HepG2 (cell line): ENCODE data around the gene GRIK4. TPM values are rescaled to one million over a fixed set of nuclear protein-coding genes. Genes with fewer than 3 reads are reported as not detected.

Experiments
- BCL6 ChIP-seq: IDR thresholded peaks from 2 replicates; pipeline ENCODE4 v1.6.1; 2016; ENCODE audit warnings: missing genetic modification reagents, missing compliant biosample characterization
- CENPX ChIP-seq: sonication (generic); formaldehyde crosslinking; IDR thresholded peaks from 2 replicates; pipeline ENCODE4 v1.9.0; 2021; ENCODE audit warnings: mild to moderate bottlenecking, missing genetic modification reagents, moderate library complexity
- FOSL2 ChIP-seq: sonication (generic); formaldehyde crosslinking; IDR thresholded peaks from 2 replicates; pipeline ENCODE4 v1.4.0; 2020; ENCODE audit warnings: missing genetic modification reagents
- HNRNPK ChIP-seq: fragments of 200-400 bp; formaldehyde crosslinking; IDR thresholded peaks from 2 replicates; pipeline ENCODE4 v1.6.1; 2018; ENCODE audit warnings: low read length, low read depth, moderate library complexity, mild to moderate bottlenecking; ENCODE audit not compliant: poor library complexity, severe bottlenecking
- HNRNPUL1 ChIP-seq: fragments of 200-400 bp; formaldehyde crosslinking; IDR thresholded peaks from 2 replicates; pipeline ENCODE4 v1.6.1; 2017; ENCODE audit warnings: low read depth, mild to moderate bottlenecking, low read length, moderate library complexity
- NFIB ChIP-seq: sonication (generic); formaldehyde crosslinking; IDR thresholded peaks from 2 replicates; pipeline ENCODE4 v1.9.0; 2021; ENCODE audit warnings: missing genetic modification reagents, mild to moderate bottlenecking, borderline replicate concordance
- RARA ChIP-seq: IDR thresholded peaks from 2 replicates; pipeline ENCODE4 v1.6.1; 2016; ENCODE audit warnings: missing genetic modification reagents, missing compliant biosample characterization
- SIN3A ChIP-seq: IDR thresholded peaks from 2 replicates; pipeline ENCODE4 v1.6.1; 2011; ENCODE audit warnings: low read depth, mild to moderate bottlenecking, control low read depth, low read length, borderline replicate concordance
- ZBTB20 ChIP-seq: sonication (generic); formaldehyde crosslinking; IDR thresholded peaks from 2 replicates; pipeline ENCODE4 v1.8.1; 2023; ENCODE audit warnings: missing genetic modification reagents, low read depth, mild to moderate bottlenecking, borderline replicate concordance
- ZNF121 ChIP-seq: sonication (generic); formaldehyde crosslinking; IDR thresholded peaks from 2 replicates; pipeline ENCODE4 v1.5.0; 2020; ENCODE audit warnings: mild to moderate bottlenecking, missing genetic modification reagents
- ZNF124 ChIP-seq: sonication (generic); formaldehyde crosslinking; IDR thresholded peaks from 2 replicates; pipeline ENCODE4 v1.4.0; 2020; ENCODE audit warnings: missing genetic modification reagents
- ZNF160 ChIP-seq: sonication (generic); formaldehyde crosslinking; IDR thresholded peaks from 2 replicates; pipeline ENCODE4 v1.8.0; 2022; ENCODE audit warnings: mild to moderate bottlenecking, inconsistent platforms, missing genetic modification reagents
- ZNF3 ChIP-seq: IDR thresholded peaks from 2 replicates; pipeline ENCODE4 v1.7.0; 2017; ENCODE audit warnings: inconsistent platforms
- ZNF501 ChIP-seq: sonication (generic); formaldehyde crosslinking; IDR thresholded peaks from 2 replicates; pipeline ENCODE4 v1.5.1; 2020; ENCODE audit warnings: mild to moderate bottlenecking, moderate library complexity, missing genetic modification reagents
- ZNF878 ChIP-seq: sonication (generic); formaldehyde crosslinking; IDR thresholded peaks from 2 replicates; pipeline ENCODE4 v1.8.1; 2023; ENCODE audit warnings: mild to moderate bottlenecking, missing genetic modification reagents, moderate library complexity
- polyA plus RNA-seq, 8 experiments: library from polyadenylated mRNA; depleted of rRNA in 3 of 8; stranded (reverse) in 7 of 8; unstranded in 1 of 8; fragments of >200 nt; fragmentation: Illumina TruSeq in 4 of 8; extraction: Trizol in 4 of 8; gene quantifications; 2 replicates each; pipeline versions ENCODE4 v1.2.1 to v1.2.3, GENCODE V29; 2011 to 2016; ENCODE audit warnings: low read depth in 4 of 8, missing spikeins in 1 of 8, mixed read lengths in 1 of 8; ENCODE audit not compliant: insufficient read depth in 1 of 8
- total RNA-seq, 5 experiments: library from RNA; depleted of rRNA; stranded (reverse); fragments of >200 nt; fragmentation: Illumina TruSeq; extraction: Trizol; gene quantifications; 2 replicates each; pipeline ENCODE4 v1.2.3, GENCODE V29; 2016; ENCODE audit warnings: low read depth in 1 of 5
- TF ChIP-seq, protein P1 (sequence below): sonication (generic); formaldehyde crosslinking; IDR thresholded peaks from 2 replicates; pipeline ENCODE4 v1.4.0; 2020; ENCODE audit warnings: missing genetic modification reagents, mild to moderate bottlenecking, borderline replicate concordance
- TF ChIP-seq, protein P2 (sequence below): sonication (generic); formaldehyde crosslinking; IDR thresholded peaks from 2 replicates; pipeline ENCODE4 v1.5.1; 2020; ENCODE audit warnings: mild to moderate bottlenecking, missing genetic modification reagents, moderate library complexity
- TF ChIP-seq, protein P3 (sequence below): sonication (generic); formaldehyde crosslinking; conservative IDR thresholded peaks from 2 replicates; pipeline ENCODE4 v1.8.0; 2022; ENCODE audit warnings: missing genetic modification reagents
- TF ChIP-seq, protein P4 (sequence below): IDR thresholded peaks from 2 replicates; pipeline ENCODE4 v1.6.1; 2016; ENCODE audit warnings: missing compliant biosample characterization, missing genetic modification reagents, borderline replicate concordance
- TF ChIP-seq, protein P5 (sequence below): sonication (generic); formaldehyde crosslinking; IDR thresholded peaks from 2 replicates; pipeline ENCODE4 v1.8.0; 2022; ENCODE audit warnings: mild to moderate bottlenecking, missing genetic modification reagents, moderate library complexity
- TF ChIP-seq, protein P6 (sequence below): sonication (generic); formaldehyde crosslinking; IDR thresholded peaks from 2 replicates; pipeline ENCODE4 v1.4.0; 2020; ENCODE audit warnings: missing genetic modification reagents, mild to moderate bottlenecking, borderline replicate concordance

The GRIK4 gene
- total and polyA plus RNA-seq, 2 of the 13 experiments (the other 11 are each of a cell fraction or from before 2014, with no cell fraction given) = 0.04 to 0.07 TPM

DNA sequence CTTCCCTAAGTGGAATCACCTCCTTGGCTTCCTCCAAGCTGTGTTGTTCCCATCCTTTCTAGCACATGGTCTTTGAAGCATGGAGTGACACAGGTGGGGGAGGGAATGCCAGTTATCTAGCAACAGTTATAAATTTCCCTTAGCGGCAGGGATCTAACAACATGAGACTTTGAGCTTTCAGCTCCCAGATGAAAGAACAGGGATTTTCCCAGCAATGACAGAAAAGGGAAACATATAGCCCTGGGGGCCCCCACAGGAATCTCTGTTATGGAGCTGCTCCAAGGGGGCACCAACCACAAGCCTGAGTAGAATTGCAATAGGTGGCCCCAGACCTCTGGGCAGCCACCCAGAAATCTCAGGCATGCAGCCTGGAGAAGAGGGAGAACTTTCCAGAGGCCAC, 163.0 kb downstream of the GRIK4 start (continued):
- TF ChIP-seq, protein P1, sequence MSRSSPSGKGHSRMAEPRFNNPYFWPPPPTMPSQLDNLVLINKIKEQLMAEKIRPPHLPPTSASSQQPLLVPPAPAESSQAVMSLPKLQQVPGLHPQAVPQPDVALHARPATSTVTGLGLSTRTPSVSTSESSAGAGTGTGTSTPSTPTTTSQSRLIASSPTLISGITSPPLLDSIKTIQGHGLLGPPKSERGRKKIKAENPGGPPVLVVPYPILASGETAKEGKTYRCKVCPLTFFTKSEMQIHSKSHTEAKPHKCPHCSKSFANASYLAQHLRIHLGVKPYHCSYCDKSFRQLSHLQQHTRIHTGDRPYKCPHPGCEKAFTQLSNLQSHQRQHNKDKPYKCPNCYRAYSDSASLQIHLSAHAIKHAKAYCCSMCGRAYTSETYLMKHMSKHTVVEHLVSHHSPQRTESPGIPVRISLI (CRISPR knock-in tag) = no peak
- TF ChIP-seq ZNF121 (CRISPR knock-in tag) (no peak), ZNF3 (CRISPR knock-in tag) (no peak), BCL6 (CRISPR knock-in tag) (peak; percentile 80), HNRNPUL1 (no peak), ZBTB20 (CRISPR knock-in tag) (no peak; the same call in 1 of the 2 replicates), ZNF501 (CRISPR knock-in tag) (no peak), ZNF160 (CRISPR knock-in tag) (no peak), HNRNPK (no peak), SIN3A (peak; percentile 20; the same call in 1 of the 2 replicates), ZNF124 (no peak), CENPX (no peak), ZNF878 (no peak), NFIB (no peak), RARA (CRISPR knock-in tag) (peak; percentile 50; the same call in 1 of the 2 replicates), FOSL2 (CRISPR knock-in tag) (0 out of 2 replicates have a peak, but pooled peaks have one; percentile 26)
- TF ChIP-seq, protein P2, sequence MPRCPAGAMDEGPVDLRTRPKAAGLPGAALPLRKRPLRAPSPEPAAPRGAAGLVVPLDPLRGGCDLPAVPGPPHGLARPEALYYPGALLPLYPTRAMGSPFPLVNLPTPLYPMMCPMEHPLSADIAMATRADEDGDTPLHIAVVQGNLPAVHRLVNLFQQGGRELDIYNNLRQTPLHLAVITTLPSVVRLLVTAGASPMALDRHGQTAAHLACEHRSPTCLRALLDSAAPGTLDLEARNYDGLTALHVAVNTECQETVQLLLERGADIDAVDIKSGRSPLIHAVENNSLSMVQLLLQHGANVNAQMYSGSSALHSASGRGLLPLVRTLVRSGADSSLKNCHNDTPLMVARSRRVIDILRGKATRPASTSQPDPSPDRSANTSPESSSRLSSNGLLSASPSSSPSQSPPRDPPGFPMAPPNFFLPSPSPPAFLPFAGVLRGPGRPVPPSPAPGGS = peak; percentile 90
- TF ChIP-seq, protein P3, sequence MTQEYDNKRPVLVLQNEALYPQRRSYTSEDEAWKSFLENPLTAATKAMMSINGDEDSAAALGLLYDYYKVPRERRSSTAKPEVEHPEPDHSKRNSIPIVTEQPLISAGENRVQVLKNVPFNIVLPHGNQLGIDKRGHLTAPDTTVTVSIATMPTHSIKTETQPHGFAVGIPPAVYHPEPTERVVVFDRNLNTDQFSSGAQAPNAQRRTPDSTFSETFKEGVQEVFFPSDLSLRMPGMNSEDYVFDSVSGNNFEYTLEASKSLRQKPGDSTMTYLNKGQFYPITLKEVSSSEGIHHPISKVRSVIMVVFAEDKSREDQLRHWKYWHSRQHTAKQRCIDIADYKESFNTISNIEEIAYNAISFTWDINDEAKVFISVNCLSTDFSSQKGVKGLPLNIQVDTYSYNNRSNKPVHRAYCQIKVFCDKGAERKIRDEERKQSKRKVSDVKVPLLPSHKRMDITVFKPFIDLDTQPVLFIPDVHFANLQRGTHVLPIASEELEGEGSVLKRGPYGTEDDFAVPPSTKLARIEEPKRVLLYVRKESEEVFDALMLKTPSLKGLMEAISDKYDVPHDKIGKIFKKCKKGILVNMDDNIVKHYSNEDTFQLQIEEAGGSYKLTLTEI (CRISPR knock-in tag) = no peak
- TF ChIP-seq, protein P4, sequence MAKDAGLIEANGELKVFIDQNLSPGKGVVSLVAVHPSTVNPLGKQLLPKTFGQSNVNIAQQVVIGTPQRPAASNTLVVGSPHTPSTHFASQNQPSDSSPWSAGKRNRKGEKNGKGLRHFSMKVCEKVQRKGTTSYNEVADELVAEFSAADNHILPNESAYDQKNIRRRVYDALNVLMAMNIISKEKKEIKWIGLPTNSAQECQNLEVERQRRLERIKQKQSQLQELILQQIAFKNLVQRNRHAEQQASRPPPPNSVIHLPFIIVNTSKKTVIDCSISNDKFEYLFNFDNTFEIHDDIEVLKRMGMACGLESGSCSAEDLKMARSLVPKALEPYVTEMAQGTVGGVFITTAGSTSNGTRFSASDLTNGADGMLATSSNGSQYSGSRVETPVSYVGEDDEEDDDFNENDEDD (CRISPR knock-in tag) = peak; percentile 40; the same call in 1 of the 2 replicates
- TF ChIP-seq, protein P5, sequence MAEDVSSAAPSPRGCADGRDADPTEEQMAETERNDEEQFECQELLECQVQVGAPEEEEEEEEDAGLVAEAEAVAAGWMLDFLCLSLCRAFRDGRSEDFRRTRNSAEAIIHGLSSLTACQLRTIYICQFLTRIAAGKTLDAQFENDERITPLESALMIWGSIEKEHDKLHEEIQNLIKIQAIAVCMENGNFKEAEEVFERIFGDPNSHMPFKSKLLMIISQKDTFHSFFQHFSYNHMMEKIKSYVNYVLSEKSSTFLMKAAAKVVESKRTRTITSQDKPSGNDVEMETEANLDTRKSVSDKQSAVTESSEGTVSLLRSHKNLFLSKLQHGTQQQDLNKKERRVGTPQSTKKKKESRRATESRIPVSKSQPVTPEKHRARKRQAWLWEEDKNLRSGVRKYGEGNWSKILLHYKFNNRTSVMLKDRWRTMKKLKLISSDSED (CRISPR knock-in tag) = no peak
- TF ChIP-seq, protein P6, sequence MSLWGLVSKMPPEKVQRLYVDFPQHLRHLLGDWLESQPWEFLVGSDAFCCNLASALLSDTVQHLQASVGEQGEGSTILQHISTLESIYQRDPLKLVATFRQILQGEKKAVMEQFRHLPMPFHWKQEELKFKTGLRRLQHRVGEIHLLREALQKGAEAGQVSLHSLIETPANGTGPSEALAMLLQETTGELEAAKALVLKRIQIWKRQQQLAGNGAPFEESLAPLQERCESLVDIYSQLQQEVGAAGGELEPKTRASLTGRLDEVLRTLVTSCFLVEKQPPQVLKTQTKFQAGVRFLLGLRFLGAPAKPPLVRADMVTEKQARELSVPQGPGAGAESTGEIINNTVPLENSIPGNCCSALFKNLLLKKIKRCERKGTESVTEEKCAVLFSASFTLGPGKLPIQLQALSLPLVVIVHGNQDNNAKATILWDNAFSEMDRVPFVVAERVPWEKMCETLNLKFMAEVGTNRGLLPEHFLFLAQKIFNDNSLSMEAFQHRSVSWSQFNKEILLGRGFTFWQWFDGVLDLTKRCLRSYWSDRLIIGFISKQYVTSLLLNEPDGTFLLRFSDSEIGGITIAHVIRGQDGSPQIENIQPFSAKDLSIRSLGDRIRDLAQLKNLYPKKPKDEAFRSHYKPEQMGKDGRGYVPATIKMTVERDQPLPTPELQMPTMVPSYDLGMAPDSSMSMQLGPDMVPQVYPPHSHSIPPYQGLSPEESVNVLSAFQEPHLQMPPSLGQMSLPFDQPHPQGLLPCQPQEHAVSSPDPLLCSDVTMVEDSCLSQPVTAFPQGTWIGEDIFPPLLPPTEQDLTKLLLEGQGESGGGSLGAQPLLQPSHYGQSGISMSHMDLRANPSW = no peak
